ENCODE data around the gene COL15A1. TPM values are rescaled to one million over a fixed set of nuclear protein-coding genes. Genes with fewer than 3 reads are reported as not detected.
A peak's percentile ranks its signal among the peaks of the same experiment; 100 is the strongest.
"Not testable (repeated sequence)": the region's sequence is repeated elsewhere in the genome, so short reads cannot be mapped to it uniquely, and the experiment has no call there.

Gene COL15A1
- under 1 TPM; 0.02 to 0.05 TPM for total RNA-seq

DNA sequence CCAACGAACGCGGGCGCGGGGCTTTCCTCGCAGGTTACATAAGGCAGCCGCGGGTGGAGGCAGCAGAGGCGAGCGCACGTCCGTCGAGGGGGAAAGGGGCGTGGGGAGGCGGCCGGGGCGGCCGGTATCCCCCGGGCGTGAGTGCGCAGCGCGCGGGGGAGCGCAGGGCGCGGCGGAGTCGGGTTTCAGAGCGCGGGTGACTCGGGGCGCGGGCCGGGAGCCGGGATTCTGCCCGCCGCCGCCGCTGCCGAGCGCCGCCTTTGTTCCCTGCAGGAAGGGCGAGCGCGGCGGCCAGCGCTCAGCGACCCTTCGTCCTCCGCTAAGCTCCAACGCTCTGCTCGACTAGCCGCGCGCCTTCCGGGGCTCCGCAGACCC lies at the start of gene COL15A1:
TSS of gene COL15A1 (plus strand) at position 226 of the 375 bp plus-strand sequence. CDS start 155 bp downstream, outside the sequence.
- intact Hi-C loops (cut with micrococcal nuclease) = no loop called here
- DNase-seq = no peak
- Mint-ChIP-seq H3K27ac (no peak within 1 kb of the TSS), H3K4me3 (peak within 1 kb of the TSS; percentile 40), H3K4me1 (ENCODE audit: low read depth) (peaks cover 8% of the 10 kb centered on the region), H3K9me3 (no peaks in the 10 kb centered on the region), H3K27me3 (ENCODE audit: low read depth) (peaks cover 49% of the 10 kb centered on the region), H3K36me3 (ENCODE audit: low read depth) (no peaks in the 10 kb centered on the region)
- CTCF ChIA-PET = no interaction called here

DNA sequence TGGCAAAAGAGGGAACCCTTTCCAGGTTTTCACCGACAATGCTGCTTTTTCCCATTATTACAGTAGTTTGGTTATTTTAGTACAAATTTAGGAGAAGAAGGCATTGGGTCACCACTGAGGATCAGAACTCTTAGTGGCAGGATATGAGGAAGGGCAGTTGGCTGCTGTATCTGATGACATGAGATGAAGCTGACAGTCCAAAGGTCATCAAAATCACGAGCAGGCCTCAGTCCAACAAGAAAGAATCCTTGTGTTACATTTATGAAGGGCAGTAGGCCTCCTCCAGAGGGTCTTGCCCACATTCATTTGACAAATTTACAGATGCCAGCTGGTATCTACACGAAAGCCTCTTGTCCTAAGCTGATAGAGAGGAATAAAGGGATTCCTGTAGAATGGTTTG lies 49.5 kb upstream of the COL15A1 start:
- Mint-ChIP-seq H3K27ac (no peak overlapping the region), H3K4me1 (ENCODE audit: low read depth) (peaks cover 3% of the 10 kb centered on the region), H3K27me3 (ENCODE audit: low read depth) (peaks cover 10% of the 10 kb centered on the region), H3K4me3 (no peak overlapping the region), H3K36me3 (ENCODE audit: low read depth) (no peaks in the 10 kb centered on the region), H3K9me3 (peaks cover 6% of the 10 kb centered on the region)
- intact Hi-C loops (cut with micrococcal nuclease) = no loop called here
- CTCF ChIA-PET = interaction anchor here (1.7 kb wide), 1 partner anchor 81 kb away, joined by 3 read pairs; no protein-coding TSS in a partner anchor
- DNase-seq = no peak

DNA sequence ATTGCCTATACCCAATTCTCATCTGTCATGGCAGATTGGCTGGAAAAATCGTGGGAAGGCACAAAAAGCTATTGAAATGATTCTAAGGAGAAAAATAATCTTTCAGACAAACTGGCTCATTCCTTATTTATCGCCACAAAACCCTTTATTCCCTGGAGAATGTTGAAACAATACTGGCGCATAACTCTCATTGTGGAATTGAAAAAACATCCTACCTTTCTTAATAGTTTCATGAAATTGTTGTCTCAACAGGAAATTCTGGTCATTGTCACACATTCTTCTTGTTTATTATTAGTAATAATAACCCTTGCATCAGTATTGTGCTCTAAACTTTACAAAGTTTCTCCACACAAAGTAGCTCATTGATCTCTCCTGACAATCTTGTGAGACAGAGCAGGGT lies 48.9 kb upstream of the COL15A1 start:
- peaks cover 10% of the 10 kb centered on the region for H3K27me3 Mint-ChIP-seq (ENCODE audit: low read depth)
- H3K4me1 Mint-ChIP-seq (ENCODE audit: low read depth) = peaks cover 9% of the 10 kb centered on the region
- DNase-seq = no peak
- no peak overlapping the region for H3K4me3 Mint-ChIP-seq
- CTCF ChIA-PET = interaction anchor here (1.7 kb wide), 1 partner anchor 80 kb away, joined by 3 read pairs; no protein-coding TSS in a partner anchor
- no peak overlapping the region for H3K27ac Mint-ChIP-seq
- intact Hi-C loops (cut with micrococcal nuclease) = no loop called here
- no peaks in the 10 kb centered on the region for H3K36me3 Mint-ChIP-seq (ENCODE audit: low read depth)
- H3K9me3 Mint-ChIP-seq = peaks cover 6% of the 10 kb centered on the region

DNA sequence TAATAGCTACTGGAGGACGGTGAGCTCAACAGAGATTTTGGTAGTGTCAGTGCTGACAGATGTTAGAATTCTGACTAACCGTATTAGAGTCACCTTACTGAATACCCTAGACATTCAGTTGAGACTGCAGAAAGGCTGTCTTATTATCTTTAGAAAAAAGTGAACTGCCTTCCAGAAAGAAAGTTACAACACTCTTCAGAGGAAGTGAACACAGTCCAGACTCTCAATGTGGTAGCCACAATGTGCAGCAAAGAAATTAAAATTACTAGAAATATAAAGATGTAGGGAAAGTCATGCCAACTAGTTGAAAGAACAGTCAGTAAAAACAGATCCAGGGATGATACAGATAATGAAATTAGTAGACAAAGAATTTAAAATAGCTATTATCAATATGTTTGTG lies 47.1 kb upstream of the COL15A1 start:
- H3K4me3 Mint-ChIP-seq = no peak overlapping the region
- H3K27ac Mint-ChIP-seq = no peak overlapping the region
- intact Hi-C loops (cut with micrococcal nuclease) = no loop called here
- H3K9me3 Mint-ChIP-seq = peaks cover 5% of the 10 kb centered on the region
- peaks cover 10% of the 10 kb centered on the region for H3K27me3 Mint-ChIP-seq (ENCODE audit: low read depth)
- no peak for DNase-seq
- CTCF ChIA-PET = no interaction called here
- peaks cover 9% of the 10 kb centered on the region for H3K4me1 Mint-ChIP-seq (ENCODE audit: low read depth)
- no peaks in the 10 kb centered on the region for H3K36me3 Mint-ChIP-seq (ENCODE audit: low read depth)

DNA sequence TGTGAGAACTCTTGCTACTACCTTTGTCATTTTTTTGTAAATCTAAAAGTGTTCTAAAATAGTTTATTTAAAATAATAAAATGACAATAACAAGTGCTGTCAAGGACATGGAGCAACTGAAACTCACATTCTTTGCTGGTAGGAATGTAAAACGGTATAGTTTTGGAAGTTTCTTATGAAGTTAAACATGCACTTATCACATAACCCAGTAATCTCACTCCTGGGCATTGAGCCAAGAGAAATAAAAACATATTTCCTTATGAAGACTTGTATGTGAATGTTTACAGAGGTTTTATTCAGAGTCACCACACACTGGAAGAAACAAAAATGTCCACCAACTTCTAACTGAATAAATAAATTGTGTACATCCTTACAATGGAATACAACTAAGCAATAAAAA lies 46.0 kb upstream of the COL15A1 start:
- intact Hi-C loops (cut with micrococcal nuclease) = no loop called here
- Mint-ChIP-seq H3K4me3 (no peak overlapping the region), H3K27me3 (ENCODE audit: low read depth) (peaks cover 10% of the 10 kb centered on the region), H3K9me3 (peaks cover 5% of the 10 kb centered on the region), H3K36me3 (ENCODE audit: low read depth) (no peaks in the 10 kb centered on the region), H3K27ac (no peak overlapping the region), H3K4me1 (ENCODE audit: low read depth) (peaks cover 9% of the 10 kb centered on the region)
- DNase-seq = no peak
- CTCF ChIA-PET = no interaction called here

DNA sequence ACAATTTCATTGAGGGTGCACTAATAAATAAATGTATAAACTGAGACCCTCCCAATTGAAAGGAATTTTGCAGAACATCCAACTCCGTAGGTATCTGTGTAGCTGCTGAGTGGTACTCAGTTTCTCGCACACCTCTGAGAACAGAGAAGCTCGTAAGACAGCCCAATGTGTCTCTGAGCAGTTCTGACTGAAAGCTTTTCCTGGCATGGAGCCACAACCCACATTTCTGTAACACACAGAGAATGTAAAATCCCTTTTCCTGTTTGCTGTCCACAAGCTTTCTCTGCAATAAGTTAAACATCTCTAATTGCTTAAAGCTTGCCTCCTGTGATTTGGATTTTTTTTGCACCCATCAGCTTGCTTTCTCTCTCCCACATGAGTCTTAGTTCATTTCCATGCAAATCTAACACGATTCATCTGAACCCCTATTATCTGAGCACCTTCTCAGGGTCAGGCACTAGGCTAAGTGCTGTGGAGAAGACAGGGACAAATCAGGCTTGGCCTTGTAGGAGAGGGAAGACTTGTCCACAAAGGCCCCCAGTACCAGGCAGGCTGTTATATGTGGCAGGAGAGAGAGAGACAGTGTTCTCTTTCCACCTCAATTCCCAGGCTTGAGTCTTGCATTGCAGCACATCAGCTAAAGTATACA lies 44.2 kb upstream of the COL15A1 start:
- Mint-ChIP-seq H3K4me1 (ENCODE audit: low read depth) (peaks cover 9% of the 10 kb centered on the region), H3K27ac (no peak overlapping the region), H3K36me3 (ENCODE audit: low read depth) (no peaks in the 10 kb centered on the region), H3K9me3 (peaks cover 5% of the 10 kb centered on the region), H3K27me3 (ENCODE audit: low read depth) (peaks cover 10% of the 10 kb centered on the region), H3K4me3 (no peak overlapping the region)
- CTCF ChIA-PET = interaction anchor here (0.6 to 1.1 kb wide), 2 partner anchors 8 to 495 kb away, joined by 3 to 4 read pairs; no protein-coding TSS in a partner anchor
- peak; percentile 49 for DNase-seq
- intact Hi-C loops (cut with micrococcal nuclease) = no loop called here

DNA sequence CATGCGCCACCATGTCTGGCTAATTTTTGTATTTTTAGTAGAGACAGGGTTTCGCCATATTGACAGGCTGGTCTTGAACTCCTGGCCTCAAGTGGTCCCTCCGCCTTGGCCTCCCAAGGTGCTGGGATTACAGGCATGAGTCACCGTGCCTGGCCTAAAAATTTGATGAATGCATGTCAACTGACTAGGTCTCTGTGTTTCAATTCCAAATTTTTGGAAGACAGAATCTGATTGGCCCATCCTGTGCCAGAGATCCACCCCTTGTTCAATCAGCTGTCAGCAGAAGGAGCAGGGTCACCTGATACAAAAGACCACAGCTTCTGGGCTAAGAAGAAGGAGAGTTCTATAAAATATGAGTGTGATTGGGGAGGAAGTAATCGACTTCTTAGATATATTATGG lies 43.5 kb upstream of the COL15A1 start:
- Mint-ChIP-seq H3K27ac (no peak overlapping the region), H3K4me3 (no peak overlapping the region), H3K9me3 (peaks cover 5% of the 10 kb centered on the region), H3K27me3 (ENCODE audit: low read depth) (peaks cover 10% of the 10 kb centered on the region), H3K4me1 (ENCODE audit: low read depth) (peaks cover 9% of the 10 kb centered on the region), H3K36me3 (ENCODE audit: low read depth) (no peaks in the 10 kb centered on the region)
- CTCF ChIA-PET = no interaction called here
- intact Hi-C loops (cut with micrococcal nuclease) = no loop called here
- no peak for DNase-seq

DNA sequence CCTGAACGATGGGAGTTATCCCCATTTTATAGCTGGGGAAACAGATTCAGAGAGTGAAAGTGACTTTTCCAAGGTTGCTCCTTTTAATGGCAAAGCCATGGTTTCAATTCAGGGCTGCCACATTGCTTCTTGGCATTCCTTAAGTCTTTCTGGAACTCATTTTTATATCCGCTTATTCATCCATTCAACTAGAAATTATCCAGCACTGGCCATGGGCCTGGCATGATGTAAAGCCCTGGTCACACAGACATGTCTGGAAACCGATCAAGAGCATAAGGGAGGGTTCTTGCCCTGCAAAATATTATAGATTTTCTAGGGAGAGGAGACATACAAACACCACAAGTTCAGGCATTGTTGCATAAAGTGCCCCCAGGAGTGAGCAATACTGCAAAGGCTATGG lies 43.0 kb upstream of the COL15A1 start:
- Mint-ChIP-seq H3K9me3 (peaks cover 5% of the 10 kb centered on the region), H3K36me3 (ENCODE audit: low read depth) (no peaks in the 10 kb centered on the region), H3K4me3 (no peak overlapping the region), H3K4me1 (ENCODE audit: low read depth) (peaks cover 9% of the 10 kb centered on the region), H3K27ac (no peak overlapping the region), H3K27me3 (ENCODE audit: low read depth) (peaks cover 10% of the 10 kb centered on the region)
- intact Hi-C loops (cut with micrococcal nuclease) = no loop called here
- CTCF ChIA-PET = no interaction called here
- DNase-seq = no peak

DNA sequence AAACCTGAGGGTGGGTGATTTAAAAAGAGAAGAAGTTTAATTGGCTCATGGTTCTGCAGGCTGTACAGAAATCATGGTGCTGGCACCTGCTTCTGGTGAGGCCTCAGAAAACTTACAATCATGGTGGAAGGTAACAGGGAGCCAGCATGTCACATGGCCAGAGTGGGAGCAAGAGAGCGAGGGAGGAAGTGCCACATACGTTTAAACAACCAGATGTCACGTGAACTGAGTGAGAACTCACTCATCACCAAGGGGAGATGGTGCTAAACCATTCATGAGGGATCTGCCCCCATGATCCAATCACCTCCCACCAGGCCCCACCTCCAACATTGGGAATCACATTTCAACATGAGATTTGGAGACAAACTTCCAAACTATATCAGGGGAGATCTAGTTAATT lies 41.9 kb upstream of the COL15A1 start:
- H3K27me3 Mint-ChIP-seq (ENCODE audit: low read depth); H3K4me3 Mint-ChIP-seq; H3K36me3 Mint-ChIP-seq (ENCODE audit: low read depth); H3K9me3 Mint-ChIP-seq; DNase-seq; H3K4me1 Mint-ChIP-seq (ENCODE audit: low read depth); H3K27ac Mint-ChIP-seq; intact Hi-C loops (cut with micrococcal nuclease); CTCF ChIA-PET: not testable (repeated sequence)

DNA sequence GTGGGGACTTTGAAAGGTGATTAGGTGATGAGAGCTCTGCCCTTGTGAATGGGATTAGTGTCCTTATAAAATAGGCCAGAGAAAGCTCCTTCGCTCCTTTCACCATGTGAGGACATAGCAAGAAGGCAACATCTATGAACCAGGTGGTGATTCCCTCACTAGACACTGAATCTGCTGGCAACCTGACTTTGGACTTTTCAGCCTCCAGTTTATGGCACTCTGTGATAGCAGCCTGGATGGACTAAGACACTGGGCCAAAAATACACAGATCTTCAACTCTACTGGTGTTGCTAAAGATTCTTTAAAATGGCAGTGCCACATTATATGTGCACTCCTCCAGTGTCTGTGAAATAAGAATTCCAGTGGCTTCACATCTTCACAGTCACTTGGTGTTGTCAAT lies 41.2 kb upstream of the COL15A1 start:
- CTCF ChIA-PET = no interaction called here
- Mint-ChIP-seq H3K27ac (no peak overlapping the region), H3K36me3 (ENCODE audit: low read depth) (no peaks in the 10 kb centered on the region), H3K9me3 (no peaks in the 10 kb centered on the region), H3K4me1 (ENCODE audit: low read depth) (peaks cover 9% of the 10 kb centered on the region), H3K27me3 (ENCODE audit: low read depth) (peaks cover 4% of the 10 kb centered on the region), H3K4me3 (no peak overlapping the region)
- intact Hi-C loops (cut with micrococcal nuclease) = no loop called here
- DNase-seq = no peak

DNA sequence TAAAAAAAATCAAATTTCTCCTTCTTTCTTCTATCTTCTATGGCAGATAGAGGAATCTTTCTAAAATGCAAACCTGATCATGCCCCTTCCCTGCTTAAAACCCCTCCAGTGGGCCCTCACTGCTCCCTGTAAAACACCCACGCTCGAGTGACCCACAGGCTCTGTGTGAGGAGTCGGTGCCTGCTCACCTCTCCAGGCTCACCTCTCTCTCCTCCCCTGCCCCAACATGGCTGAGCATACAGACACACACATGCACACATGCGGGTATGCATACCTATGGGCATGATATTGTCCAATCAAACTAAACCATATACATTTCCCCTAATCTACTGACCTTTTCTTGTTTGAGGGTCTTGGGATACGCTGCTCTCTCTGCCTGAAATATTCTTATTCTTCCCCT lies 40.8 kb upstream of the COL15A1 start:
- Mint-ChIP-seq H3K9me3 (no peaks in the 10 kb centered on the region), H3K27me3 (ENCODE audit: low read depth) (peaks cover 4% of the 10 kb centered on the region), H3K36me3 (ENCODE audit: low read depth) (no peaks in the 10 kb centered on the region), H3K4me3 (no peak overlapping the region), H3K4me1 (ENCODE audit: low read depth) (peaks cover 9% of the 10 kb centered on the region), H3K27ac (no peak overlapping the region)
- no peak for DNase-seq
- intact Hi-C loops (cut with micrococcal nuclease) = no loop called here
- CTCF ChIA-PET = no interaction called here

DNA sequence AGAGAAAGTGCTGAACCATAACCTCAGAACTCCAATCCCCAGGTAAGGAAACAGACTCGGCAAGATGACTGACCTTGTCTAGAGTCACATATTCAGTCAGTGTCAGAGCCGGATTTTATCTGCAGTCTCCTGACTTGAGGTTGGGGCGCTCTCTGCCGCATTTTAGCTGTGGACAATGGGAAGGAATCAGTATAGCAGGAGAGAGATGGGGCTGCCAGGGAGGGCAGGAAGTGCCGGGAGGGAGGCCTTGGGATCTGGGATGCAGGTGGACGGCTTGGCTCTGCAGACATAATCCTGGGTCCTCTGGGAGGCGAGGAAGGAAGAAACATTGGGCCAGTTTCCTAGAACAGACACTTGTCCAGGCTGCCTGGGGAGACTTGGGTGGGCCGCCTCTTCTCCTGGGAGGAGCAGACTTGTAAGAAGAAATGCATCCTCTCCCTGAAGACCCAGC lies 39.7 kb upstream of the COL15A1 start:
- Mint-ChIP-seq H3K4me1 (ENCODE audit: low read depth) (peaks cover 8% of the 10 kb centered on the region), H3K4me3 (no peak overlapping the region), H3K9me3 (no peaks in the 10 kb centered on the region), H3K27ac (no peak overlapping the region), H3K36me3 (ENCODE audit: low read depth) (no peaks in the 10 kb centered on the region), H3K27me3 (ENCODE audit: low read depth) (no peaks in the 10 kb centered on the region)
- CTCF ChIA-PET = no interaction called here
- DNase-seq = no peak
- intact Hi-C loops (cut with micrococcal nuclease) = no loop called here

DNA sequence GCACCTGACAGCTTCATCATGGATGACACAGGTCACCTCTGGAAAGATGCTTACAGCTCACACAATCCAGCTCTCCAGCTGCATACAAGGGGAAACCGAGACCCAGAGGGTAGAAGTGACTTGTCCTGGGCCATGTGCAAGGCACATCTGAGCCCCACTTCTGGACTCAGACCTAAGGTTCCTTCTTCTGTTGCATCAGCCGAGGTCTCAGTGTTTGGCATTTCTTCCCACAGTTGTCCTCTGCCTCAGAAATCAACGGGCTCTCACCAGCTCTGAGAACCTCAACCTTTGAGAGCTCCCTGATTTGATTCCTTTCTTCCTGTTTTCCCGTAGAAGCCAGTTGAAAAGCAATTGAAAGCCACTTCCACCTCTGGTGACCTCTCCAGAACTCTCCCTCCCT lies 38.7 kb upstream of the COL15A1 start:
- CTCF ChIA-PET = no interaction called here
- intact Hi-C loops (cut with micrococcal nuclease) = no loop called here
- H3K9me3 Mint-ChIP-seq = no peaks in the 10 kb centered on the region
- no peaks in the 10 kb centered on the region for H3K27me3 Mint-ChIP-seq (ENCODE audit: low read depth)
- H3K36me3 Mint-ChIP-seq (ENCODE audit: low read depth) = no peaks in the 10 kb centered on the region
- DNase-seq = no peak
- H3K4me3 Mint-ChIP-seq = no peak overlapping the region
- H3K27ac Mint-ChIP-seq = no peak overlapping the region
- H3K4me1 Mint-ChIP-seq (ENCODE audit: low read depth) = no peaks in the 10 kb centered on the region

Data from activated naive CD4-positive, alpha-beta T cell treated with anti-CD3 and anti-CD28 coated beads for 36 hours (primary cell).